Measurements from ENCODE around the gene NARS2.

GRCh38 chr11:78594814-78595213 is 20.1 kb upstream of the NARS2 start:
- no peak for TF ChIP-seq CTCF (IDR thresholded peaks at IDR 0.05)
- no peak for TF ChIP-seq POLR2A (IDR thresholded peaks at IDR 0.05)

All from thyroid gland (tissue), 4 donors.